Calu3 (cell line): Measurements from ENCODE around the gene SESN3. TPM values are rescaled to one million over a fixed set of nuclear protein-coding genes. Genes with fewer than 3 reads are reported as not detected.

Source experiments
- BruUV-seq: library from RNA; stranded (reverse); fragments of 400-500 nt; replicated peaks from 2 replicates; lab custom pipeline; 2021; lab: Mats Ljungman, UMichigan
- CTCF ChIA-PET: fragments of 300-600 bp; sonication (Branson Sonifier 250); formaldehyde crosslinking; loops from one replicate; lab custom pipeline; 2022; ENCODE audit warnings: antibody characterized with exemption; lab: Charles Lee
- DNase-seq: peaks from one replicate; pipeline ENCODE4 v3.0.0; 2022
- H3K27ac Mint-ChIP-seq: one replicate; pipeline ENCODE4 v1.8.0; 2022; ENCODE audit warnings: mixed read lengths; ENCODE audit not compliant: unreplicated experiment
- H3K27me3 Mint-ChIP-seq: one replicate; pipeline ENCODE4 v1.8.0; 2022; ENCODE audit warnings: mixed read lengths; ENCODE audit not compliant: unreplicated experiment
- H3K36me3 Mint-ChIP-seq: one replicate; pipeline ENCODE4 v1.8.0; 2022; ENCODE audit warnings: mild to moderate bottlenecking, moderate library complexity, mixed read lengths; ENCODE audit not compliant: insufficient read depth, unreplicated experiment
- H3K4me1 Mint-ChIP-seq: one replicate; pipeline ENCODE4 v1.8.0; 2022; ENCODE audit warnings: mild to moderate bottlenecking, low read depth, mixed read lengths; ENCODE audit not compliant: unreplicated experiment
- H3K4me3 Mint-ChIP-seq: one replicate; pipeline ENCODE4 v1.8.0; 2022; ENCODE audit warnings: mild to moderate bottlenecking, low read depth, moderate library complexity, mixed read lengths; ENCODE audit not compliant: unreplicated experiment
- H3K9me3 Mint-ChIP-seq: one replicate; pipeline ENCODE4 v1.8.0; 2022; ENCODE audit warnings: low read depth, mixed read lengths; ENCODE audit not compliant: unreplicated experiment
- intact Hi-C: fragments of 100-400 bp; cut with micrococcal nuclease; formaldehyde crosslinking; loops from one replicate; pipeline ENCODE4 v1.10.0; 2022; ENCODE audit not compliant: unreplicated experiment
- total RNA-seq: library from RNA; stranded (reverse); gene quantifications from 2 replicates; pipeline ENCODE4 v1.2.3, GENCODE V29; 2022
- TF ChIP-seq, protein P1 (sequence below): fragments of 200-600 bp; IDR thresholded peaks from one replicate; pipeline ENCODE4 v1.8.0; 2022; ENCODE audit warnings: antibody characterized with exemption; ENCODE audit not compliant: unreplicated experiment

SESN3 gene
- total RNA-seq, 1 experiment from 2014 or later, result 5.6 TPM

- intact Hi-C loops, result no loop called here
- no peak overlapping the region for H3K27ac Mint-ChIP-seq
- no peaks in the 10 kb centered on the region for H3K9me3 Mint-ChIP-seq
- no peak overlapping the region for H3K4me3 Mint-ChIP-seq
- CTCF ChIA-PET, result no interaction called here
- no peak for DNase-seq
- no peaks in the 10 kb centered on the region for H3K27me3 Mint-ChIP-seq
- TF ChIP-seq, protein P1, sequence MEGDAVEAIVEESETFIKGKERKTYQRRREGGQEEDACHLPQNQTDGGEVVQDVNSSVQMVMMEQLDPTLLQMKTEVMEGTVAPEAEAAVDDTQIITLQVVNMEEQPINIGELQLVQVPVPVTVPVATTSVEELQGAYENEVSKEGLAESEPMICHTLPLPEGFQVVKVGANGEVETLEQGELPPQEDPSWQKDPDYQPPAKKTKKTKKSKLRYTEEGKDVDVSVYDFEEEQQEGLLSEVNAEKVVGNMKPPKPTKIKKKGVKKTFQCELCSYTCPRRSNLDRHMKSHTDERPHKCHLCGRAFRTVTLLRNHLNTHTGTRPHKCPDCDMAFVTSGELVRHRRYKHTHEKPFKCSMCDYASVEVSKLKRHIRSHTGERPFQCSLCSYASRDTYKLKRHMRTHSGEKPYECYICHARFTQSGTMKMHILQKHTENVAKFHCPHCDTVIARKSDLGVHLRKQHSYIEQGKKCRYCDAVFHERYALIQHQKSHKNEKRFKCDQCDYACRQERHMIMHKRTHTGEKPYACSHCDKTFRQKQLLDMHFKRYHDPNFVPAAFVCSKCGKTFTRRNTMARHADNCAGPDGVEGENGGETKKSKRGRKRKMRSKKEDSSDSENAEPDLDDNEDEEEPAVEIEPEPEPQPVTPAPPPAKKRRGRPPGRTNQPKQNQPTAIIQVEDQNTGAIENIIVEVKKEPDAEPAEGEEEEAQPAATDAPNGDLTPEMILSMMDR, result no peak
- no peaks in the 10 kb centered on the region for H3K36me3 Mint-ChIP-seq
- peaks cover 9% of the 10 kb centered on the region for H3K4me1 Mint-ChIP-seq
- no TSS peak for BruUV-seq
These were observed 55.1 kb downstream of the SESN3 start for GRCh38 chr11:95175818-95176380.

DNA sequence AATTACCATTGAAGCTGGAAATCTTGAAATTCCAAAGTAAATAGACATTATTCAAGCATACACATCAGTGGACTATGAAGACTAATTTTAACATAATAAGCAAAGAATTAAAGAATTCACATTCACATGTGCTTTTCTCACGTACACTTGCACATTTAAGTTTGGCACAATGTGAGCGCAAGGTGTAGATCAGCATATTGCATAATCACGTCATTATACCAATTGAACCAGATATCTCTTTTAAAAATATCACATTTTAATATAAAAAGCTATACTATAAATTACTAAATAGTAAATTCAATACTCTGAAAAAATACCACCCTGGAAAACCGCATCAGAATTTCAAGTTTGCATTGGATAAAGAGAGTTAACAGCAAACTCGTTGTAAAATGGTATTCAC, 60.7 kb downstream of the SESN3 start:
- BruUV-seq, result no TSS peak
- no peak overlapping the region for H3K4me3 Mint-ChIP-seq
- TF ChIP-seq, protein P1, result no peak
- no peak overlapping the region for H3K27ac Mint-ChIP-seq
- no peak for DNase-seq
- H3K4me1 Mint-ChIP-seq, result no peaks in the 10 kb centered on the region
- intact Hi-C loops, result no loop called here
- CTCF ChIA-PET, result no interaction called here
- H3K27me3 Mint-ChIP-seq, result no peaks in the 10 kb centered on the region
- no peaks in the 10 kb centered on the region for H3K9me3 Mint-ChIP-seq
- H3K36me3 Mint-ChIP-seq, result no peaks in the 10 kb centered on the region

DNA sequence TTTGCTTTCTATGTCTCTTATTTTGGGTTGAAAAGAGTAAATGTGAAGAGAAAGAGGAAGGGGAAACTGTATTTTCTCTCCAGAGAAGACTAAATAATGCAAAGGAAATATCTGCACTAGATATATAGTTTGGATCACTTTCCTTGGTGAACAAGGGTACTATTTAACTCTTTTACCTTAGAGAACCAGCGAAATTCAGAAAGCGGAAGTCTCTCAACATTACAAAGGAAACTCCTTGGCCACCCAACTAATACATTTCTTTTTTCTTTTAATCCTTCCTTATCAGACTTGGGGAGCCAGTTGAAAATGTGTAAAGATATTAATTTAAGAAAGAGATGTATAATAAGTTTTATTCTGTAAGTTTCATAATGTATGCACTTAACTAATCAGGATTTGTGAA, 64.2 kb downstream of the SESN3 start:
- no peak overlapping the region for H3K4me3 Mint-ChIP-seq
- CTCF ChIA-PET, result no interaction called here
- BruUV-seq, result no TSS peak
- H3K4me1 Mint-ChIP-seq, result no peaks in the 10 kb centered on the region
- TF ChIP-seq, protein P1, result no peak
- H3K9me3 Mint-ChIP-seq, result no peaks in the 10 kb centered on the region
- no peak for DNase-seq
- no peaks in the 10 kb centered on the region for H3K27me3 Mint-ChIP-seq
- no peak overlapping the region for H3K27ac Mint-ChIP-seq
- intact Hi-C loops, result no loop called here
- no peaks in the 10 kb centered on the region for H3K36me3 Mint-ChIP-seq

DNA sequence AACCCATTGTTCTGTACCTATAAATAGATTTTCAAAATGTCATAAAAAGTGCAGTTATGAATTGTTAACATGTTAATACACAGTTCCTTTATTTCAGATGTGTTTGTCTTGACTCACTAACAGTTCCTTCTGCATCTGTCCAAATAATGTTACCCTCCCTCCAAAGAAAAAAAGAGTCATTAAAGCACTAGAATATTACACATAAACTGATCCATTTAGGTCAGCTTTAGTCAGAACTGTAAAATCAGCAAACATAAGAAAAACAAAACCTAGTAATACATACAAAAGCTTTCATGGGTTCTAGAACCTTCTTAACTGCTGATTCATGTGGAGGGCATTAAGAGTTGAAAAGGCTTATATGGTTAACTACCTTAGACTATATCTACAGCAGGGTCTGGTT, 65.4 kb downstream of the SESN3 start:
- intact Hi-C loops, result no loop called here
- no TSS peak for BruUV-seq
- H3K27ac Mint-ChIP-seq, result no peak overlapping the region
- H3K4me3 Mint-ChIP-seq, result no peak overlapping the region
- H3K36me3 Mint-ChIP-seq, result no peaks in the 10 kb centered on the region
- CTCF ChIA-PET, result no interaction called here
- H3K4me1 Mint-ChIP-seq, result no peaks in the 10 kb centered on the region
- no peaks in the 10 kb centered on the region for H3K9me3 Mint-ChIP-seq
- H3K27me3 Mint-ChIP-seq, result no peaks in the 10 kb centered on the region
- TF ChIP-seq, protein P1, result no peak
- DNase-seq, result no peak
